Eye (tissue), 1 donor: ENCODE results near the gene IFNA17.
"Not testable (repeated sequence)": the region's sequence is repeated elsewhere in the genome, so short reads cannot be mapped to it uniquely, and the experiment has no call there.

ENCODE experiments used
- DNase-seq: peaks from one replicate; pipeline ENCODE4 v3.0.0-alpha.2; 2015

Gene IFNA17

DNA sequence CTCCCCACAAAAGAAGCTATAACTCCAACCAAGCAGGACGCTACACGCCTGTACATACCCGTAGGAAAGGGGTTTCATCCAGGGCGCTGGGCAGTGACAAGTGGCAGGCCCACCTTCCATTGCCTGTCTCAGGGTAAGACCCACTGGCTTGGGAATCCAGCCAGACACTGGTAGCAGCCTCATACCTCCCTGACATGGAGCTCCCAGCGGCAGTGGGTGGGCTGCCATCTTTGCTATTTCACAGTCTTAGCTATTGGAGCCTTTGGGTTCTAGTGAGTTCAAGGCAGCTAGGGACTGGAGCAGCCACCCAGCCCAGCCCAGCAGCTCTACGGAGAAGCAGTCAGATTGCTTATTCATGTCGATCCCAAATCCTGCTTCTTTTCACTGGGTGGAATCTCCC is 17.7 kb downstream of the IFNA17 start:
- DNase-seq: no peak

DNA sequence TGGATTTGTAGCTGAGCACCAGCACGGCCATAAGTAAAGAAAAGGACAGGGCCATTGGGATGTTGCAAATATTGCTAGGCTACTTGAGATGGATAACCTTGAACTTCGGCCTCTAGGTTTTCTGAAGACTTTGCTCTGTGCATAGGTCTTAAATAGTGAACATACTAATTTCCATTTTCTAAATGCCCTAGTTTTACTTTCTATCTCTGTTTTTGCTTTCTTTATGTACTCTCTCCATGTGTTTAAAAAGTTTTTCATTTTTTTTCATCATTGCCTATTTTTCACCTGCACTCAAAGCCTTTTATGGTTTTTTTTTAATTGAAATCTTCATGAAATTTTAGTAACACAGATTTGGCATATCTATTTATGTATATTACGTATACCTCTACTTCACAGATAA is 21.0 kb downstream of the IFNA17 start, which contains the start of gene IFNA10:
IFNA10 (minus strand) TSS at position 101 of the 400 bp plus-strand sequence; CDS start at position 55, 46 bp downstream.
- DNase-seq: not testable (repeated sequence)

DNA sequence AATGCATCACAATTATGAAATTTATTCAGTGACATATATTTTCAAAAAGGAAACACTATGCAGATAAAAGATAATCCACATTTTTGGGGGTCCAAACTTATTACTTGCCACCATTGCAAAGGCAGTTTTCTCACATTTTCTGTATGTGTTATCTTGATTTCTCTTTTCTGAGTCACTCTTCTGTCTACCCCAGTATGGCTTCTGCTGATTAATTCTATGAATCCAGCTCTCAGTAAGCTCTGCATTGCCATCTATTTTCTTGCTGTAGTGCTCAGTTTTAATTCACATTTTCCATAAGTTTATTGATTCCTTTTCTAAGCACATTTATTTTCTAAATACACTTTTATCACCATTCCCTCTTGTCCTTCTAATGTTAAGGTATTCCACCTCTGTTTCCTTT is 22.8 kb downstream of the IFNA17 start:
- DNase-seq: no peak

DNA sequence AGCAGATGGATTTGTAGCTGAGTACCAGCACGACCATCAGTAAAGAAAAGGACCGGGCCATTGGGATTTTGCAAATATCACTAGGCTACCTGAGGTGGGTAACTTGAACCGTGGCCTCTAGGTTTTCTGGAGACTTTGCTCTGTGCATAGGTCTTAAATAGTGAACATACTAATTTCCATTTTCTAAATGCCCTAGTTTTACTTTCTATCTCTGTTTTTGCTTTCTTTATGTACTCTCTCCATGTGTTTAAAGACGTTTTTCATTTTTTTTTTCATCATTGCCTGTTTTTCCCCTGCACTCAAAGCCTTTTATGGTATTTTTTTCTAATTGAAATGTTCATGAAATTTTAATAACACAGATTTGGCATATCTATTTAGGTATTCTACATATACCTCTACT is 25.9 kb downstream of the IFNA17 start, which contains the start of gene IFNA7:
IFNA7 (minus strand) TSS at position 101 of the 400 bp plus-strand sequence; CDS start at position 61, 40 bp downstream.
- not testable (repeated sequence) for DNase-seq

DNA sequence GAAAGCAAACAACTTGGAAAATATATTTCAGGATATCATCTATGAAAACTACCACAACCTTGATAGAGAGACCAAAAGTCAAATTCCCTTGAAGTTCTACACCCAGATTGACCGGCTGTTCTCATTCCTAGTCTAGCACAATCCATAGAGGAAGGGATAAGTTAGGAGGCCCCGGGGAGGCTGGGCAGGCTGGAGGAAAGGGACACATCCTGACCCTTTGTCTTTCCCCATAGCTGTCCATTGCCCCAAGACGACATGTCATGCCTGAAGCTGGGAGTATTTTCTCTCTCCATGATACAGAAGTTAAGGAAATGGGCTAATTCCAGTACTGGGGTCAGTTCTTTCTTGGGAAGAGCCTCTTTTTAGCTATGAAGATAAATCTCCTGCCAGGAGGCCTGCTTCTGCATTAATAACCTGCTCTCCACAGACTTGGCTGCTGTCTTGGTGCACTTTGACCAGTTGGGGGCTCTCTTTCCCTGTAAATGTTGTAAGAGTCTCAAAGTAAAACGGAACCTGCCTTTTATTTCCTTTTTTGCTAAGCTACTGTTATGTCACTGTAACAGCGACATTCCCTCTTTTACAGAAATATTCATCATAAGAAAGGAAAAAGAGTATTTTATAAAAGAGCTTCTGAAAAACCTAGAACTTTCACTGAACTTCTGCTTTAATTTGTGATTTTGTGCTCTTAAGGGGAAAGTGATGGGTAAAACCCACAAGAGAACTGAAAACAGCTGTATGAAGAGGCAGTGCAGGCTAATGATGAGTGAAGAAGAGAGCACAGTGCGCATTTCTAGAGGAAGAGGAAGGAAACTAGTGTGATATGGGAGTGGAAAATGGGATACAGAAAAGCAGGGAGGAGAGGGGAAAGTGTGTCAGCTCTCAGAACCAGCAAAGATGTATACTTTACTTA is 32.9 kb downstream of the IFNA17 start:
- peak; percentile 23 for DNase-seq

DNA sequence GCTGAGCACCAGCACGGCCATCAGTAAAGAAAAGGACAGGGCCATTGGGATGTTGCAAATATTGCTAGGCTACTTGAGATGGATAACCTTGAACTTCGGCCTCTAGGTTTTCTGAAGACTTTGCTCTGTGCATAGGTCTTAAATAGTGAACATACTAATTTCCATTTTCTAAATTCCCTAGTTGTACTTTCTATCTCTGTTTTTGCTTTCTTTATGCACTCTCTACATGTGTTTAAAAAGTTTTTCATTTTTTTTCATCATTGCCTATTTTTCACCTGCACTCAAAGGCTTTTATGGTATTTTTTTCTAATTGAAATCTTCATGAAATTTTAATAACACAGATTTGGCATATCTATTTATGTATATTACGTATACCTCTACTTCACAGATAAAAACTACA is 40.5 kb downstream of the IFNA17 start, which contains the start of gene IFNA4:
IFNA4 (minus strand) TSS at position 101 of the 400 bp plus-strand sequence; CDS start at position 45, 56 bp downstream.
- not testable (repeated sequence) for DNase-seq

DNA sequence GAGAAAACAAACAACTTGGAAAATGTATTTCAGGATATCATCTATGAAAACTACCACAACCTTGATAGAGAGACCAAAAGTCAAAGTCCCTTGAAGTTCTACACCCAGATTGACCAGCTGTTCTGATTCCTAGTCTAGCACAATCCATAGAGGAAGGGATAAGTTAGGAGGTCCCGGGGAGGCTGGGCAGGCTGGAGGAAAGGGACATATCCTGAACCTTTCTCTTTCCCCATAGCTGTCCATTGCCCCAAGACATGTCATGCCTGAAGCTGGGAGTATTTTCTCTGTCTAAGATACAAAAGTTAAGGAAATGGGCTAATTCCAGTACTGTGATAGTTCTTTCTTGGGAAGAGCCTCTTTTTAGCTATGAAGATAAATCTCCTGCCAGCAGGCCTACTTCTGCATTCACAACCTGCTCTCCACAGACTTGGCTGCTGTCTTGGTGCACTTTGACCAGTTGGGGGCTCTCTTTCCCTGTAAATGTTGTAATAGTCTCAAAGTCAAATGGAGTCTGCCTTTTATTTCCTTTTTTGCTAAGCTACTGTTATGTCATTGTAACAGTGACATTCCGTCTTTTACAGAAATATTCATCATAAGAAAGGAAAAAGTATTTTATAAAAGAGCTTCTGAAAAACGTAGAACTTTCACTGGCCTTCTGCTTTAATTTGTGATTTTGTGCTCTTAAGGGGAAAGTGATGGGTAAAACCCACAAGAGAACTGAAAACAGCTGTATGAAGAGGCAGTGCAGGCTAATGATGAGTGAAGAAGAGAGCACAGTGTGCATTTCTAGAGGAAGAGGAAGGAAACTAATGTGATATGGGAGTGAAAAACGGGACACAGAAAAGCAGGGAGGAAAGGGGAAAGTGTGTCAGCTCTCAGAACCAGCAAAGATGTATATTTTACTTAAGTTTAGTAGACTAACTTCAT is 44.9 kb downstream of the IFNA17 start:
- DNase-seq: peak; percentile 7
